Activated CD4-positive, alpha-beta T cell treated with anti-CD3 and anti-CD28 coated beads, Interleukin-2, amount 10 ng/mL, durations not matched to agents 7 days and 5 days (primary cell): Measurements from ENCODE around the gene FGF16. TPM values are rescaled to one million over a fixed set of nuclear protein-coding genes. Genes with fewer than 3 reads are reported as not detected.
"Not testable (repeated sequence)": the region's sequence is repeated elsewhere in the genome, so short reads cannot be mapped to it uniquely, and the experiment has no call there.

Experiments used
- CTCF ChIA-PET: fragments of 350-600 bp; sonication (Branson Sonifier 250); formaldehyde crosslinking; loops from one replicate; lab custom pipeline; 2021; ENCODE audit warnings: antibody characterized with exemption; lab: Charles Lee
- POLR2A ChIA-PET: fragments of 350-600 bp; sonication (Branson Sonifier 250); formaldehyde crosslinking; loops from one replicate; lab custom pipeline; 2021; ENCODE audit warnings: antibody characterized with exemption; lab: Charles Lee
- DNase-seq: peaks from one replicate; pipeline ENCODE4 v3.0.0-alpha.2; 2020
- H3K27ac Mint-ChIP-seq: one replicate; pipeline ENCODE4 v1.8.0; 2021; ENCODE audit warnings: mild to moderate bottlenecking, moderate library complexity, mixed read lengths
- H3K27me3 Mint-ChIP-seq: one replicate; pipeline ENCODE4 v1.8.0; 2021; ENCODE audit warnings: mixed read lengths
- H3K36me3 Mint-ChIP-seq: one replicate; pipeline ENCODE4 v1.8.0; 2021; ENCODE audit warnings: low read depth, mixed read lengths
- H3K4me1 Mint-ChIP-seq: one replicate; pipeline ENCODE4 v1.8.0; 2021; ENCODE audit warnings: mixed read lengths
- H3K4me3 Mint-ChIP-seq: one replicate; pipeline ENCODE4 v1.8.0; 2021; ENCODE audit warnings: mild to moderate bottlenecking, moderate library complexity, mixed read lengths
- H3K9me3 Mint-ChIP-seq: one replicate; pipeline ENCODE4 v1.8.0; 2021; ENCODE audit warnings: mixed read lengths
- total RNA-seq, 2 experiments: library from RNA; stranded (reverse); gene quantifications; one replicate each; pipeline ENCODE4 v1.2.3, GENCODE V29; 2021

Gene FGF16
- not detected for total RNA-seq

DNA sequence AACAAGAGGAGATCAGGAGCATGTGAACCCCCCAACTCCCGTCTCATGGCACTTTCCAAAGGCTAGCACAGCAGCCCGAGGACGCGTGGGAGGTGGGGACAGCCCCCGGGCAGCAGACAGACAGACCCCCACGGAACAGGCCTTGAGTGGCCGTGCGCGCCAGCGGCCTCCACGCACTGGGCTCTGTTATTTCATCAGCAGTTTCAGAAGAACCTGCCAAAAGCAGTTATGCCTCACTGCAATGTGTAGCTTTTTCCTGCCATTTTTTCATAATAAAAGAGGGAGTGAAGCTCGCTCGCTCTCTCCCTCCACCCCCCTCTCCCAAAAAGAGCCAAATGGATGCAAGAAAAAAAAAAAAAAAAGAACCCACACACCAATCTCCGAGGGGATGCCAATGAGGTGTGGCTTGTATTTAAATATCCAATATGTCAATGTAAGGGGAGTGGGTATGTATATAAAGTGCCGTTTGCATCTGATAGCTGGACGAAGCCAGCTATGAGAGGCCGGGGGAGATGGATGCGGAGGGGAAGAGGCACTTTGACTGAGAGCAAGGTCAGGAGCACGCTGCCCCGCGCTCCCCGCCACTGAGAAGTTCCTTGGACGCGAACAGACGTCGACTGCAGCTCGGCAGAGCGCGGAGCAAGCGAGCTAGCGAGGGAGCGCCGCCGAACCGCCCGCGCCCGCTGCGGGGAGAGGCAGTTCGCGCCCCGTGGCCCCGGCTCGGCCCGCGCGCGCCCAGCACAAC lies at the start of gene FGF16:
FGF16 (plus strand) TSS at position 482 of the 745 bp plus-strand sequence. CDS start 286 bp downstream, outside the sequence.
- Mint-ChIP-seq H3K4me3 (peak within 1 kb of the TSS; percentile 61), H3K36me3 (no peaks in the 10 kb centered on the region), H3K4me1 (peaks cover 15% of the 10 kb centered on the region), H3K27ac (no peak within 1 kb of the TSS), H3K27me3 (peaks cover 18% of the 10 kb centered on the region), H3K9me3 (no peaks in the 10 kb centered on the region)
- ChIA-PET POLR2A (interaction anchor here (0.6 kb wide), 1 partner anchor 25 kb away, joined by 3 read pairs; no protein-coding TSS in a partner anchor), CTCF (interaction anchor here (0.5 to 1.4 kb wide), 3 partner anchors 294 to 679 kb away, joined by 4 to 5 read pairs (median 5); partner anchors contain the start of gene COX7B)
- peak; percentile 13 for DNase-seq

DNA sequence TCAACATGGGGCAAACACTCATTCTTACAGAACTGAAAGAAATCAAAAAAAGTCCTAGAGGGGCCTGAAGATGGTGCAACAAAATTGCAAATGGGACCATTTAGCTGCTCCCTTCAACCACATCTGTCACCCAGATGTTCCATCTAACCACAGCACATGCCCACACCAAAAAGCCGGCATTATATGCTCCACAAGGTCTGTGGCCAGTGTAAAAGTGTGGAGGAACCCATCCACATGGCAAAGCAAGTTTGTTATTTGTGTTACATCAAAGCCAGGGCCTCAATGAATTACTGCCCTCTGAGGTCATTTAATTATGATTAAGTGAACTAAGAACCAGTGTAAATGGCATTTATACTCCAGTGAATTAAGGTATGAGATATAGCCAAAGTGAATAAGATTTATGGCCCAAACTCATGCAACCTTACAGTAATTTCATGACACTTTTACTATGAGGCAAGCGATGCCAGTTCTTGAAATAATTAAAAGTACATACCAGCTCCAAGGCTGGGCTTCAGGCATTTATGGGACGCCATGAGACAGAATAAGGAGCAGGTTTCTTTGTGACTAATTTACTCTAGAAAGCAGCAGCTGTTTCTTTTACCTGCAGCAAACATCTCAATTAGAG lies 48.7 kb upstream of the FGF16 start:
- DNase-seq, result no peak
- Mint-ChIP-seq H3K36me3 (no peaks in the 10 kb centered on the region), H3K27ac (no peak overlapping the region), H3K9me3 (no peaks in the 10 kb centered on the region), H3K4me3 (no peak overlapping the region), H3K27me3 (no peaks in the 10 kb centered on the region), H3K4me1 (no peaks in the 10 kb centered on the region)
- ChIA-PET CTCF (no interaction called here), POLR2A (no interaction called here)

DNA sequence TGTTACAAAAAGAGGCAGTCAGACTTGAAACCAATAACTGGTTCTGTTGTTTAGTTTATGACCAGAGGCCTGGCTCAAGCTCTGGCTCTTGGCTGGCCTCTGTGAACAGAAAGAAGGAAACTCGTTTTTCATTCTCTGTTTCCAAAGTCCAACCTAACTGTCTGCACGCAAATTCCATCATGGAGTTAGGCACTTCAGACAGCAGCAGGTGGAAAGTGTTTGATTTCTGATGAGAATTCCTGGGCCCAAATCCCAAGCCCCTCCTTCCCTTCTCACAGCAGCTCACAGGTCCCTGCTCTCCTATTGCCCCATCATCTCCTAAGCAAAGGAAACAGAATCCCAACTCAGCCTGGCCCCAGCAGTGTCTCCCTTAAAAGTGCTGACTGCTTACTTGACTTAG lies 42.8 kb upstream of the FGF16 start:
- Mint-ChIP-seq H3K4me3 (no peak overlapping the region), H3K36me3 (no peaks in the 10 kb centered on the region), H3K9me3 (no peaks in the 10 kb centered on the region), H3K27ac (no peak overlapping the region), H3K27me3 (no peaks in the 10 kb centered on the region), H3K4me1 (no peaks in the 10 kb centered on the region)
- ChIA-PET CTCF (no interaction called here), POLR2A (no interaction called here)
- no peak for DNase-seq

- H3K36me3 Mint-ChIP-seq, H3K9me3 Mint-ChIP-seq, H3K27ac Mint-ChIP-seq, H3K27me3 Mint-ChIP-seq, POLR2A ChIA-PET, H3K4me3 Mint-ChIP-seq, H3K4me1 Mint-ChIP-seq, DNase-seq: not testable (repeated sequence)
- CTCF ChIA-PET, result interaction anchor here (1.2 kb wide), 1 partner anchor 17 kb away, joined by 3 read pairs; no protein-coding TSS in a partner anchor
These were observed 39.4 kb upstream of the FGF16 start for GRCh38 chrX:77407821-77408220.

DNA sequence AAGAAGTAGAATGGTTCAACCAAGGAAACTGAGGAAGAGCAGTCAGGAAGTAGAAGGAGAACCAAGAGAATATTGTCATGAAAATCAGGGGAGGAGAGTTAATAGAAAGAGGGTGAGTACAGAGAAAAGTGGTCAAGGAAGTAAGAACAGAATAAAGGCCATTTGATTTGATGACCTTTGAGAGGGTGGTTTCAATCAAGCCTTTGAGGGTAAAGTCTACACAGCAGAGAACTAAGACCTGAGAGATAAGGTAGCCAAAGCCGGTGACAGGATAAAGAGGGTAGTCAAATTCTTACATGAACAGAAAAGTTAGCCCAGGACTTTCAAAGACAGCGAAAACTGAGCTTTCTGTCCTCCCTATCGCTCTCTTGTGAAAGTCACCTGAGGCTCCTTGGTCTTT lies 34.6 kb upstream of the FGF16 start:
- CTCF ChIA-PET, result no interaction called here
- peaks cover 4% of the 10 kb centered on the region for H3K9me3 Mint-ChIP-seq

GRCh38 chrX:77415161-77415560 lies 32.0 kb upstream of the FGF16 start:
- H3K4me3 Mint-ChIP-seq, result no peak overlapping the region
- H3K27me3 Mint-ChIP-seq, result no peaks in the 10 kb centered on the region
- peaks cover 4% of the 10 kb centered on the region for H3K9me3 Mint-ChIP-seq

More for the DNA sequence above, 34.6 kb upstream of the FGF16 start:
- no peak overlapping the region for H3K27ac Mint-ChIP-seq
- H3K36me3 Mint-ChIP-seq, result no peaks in the 10 kb centered on the region
- no peak overlapping the region for H3K4me3 Mint-ChIP-seq
- no peak for DNase-seq
- POLR2A ChIA-PET, result no interaction called here
- H3K4me1 Mint-ChIP-seq, result no peaks in the 10 kb centered on the region
- H3K27me3 Mint-ChIP-seq, result no peaks in the 10 kb centered on the region

DNA sequence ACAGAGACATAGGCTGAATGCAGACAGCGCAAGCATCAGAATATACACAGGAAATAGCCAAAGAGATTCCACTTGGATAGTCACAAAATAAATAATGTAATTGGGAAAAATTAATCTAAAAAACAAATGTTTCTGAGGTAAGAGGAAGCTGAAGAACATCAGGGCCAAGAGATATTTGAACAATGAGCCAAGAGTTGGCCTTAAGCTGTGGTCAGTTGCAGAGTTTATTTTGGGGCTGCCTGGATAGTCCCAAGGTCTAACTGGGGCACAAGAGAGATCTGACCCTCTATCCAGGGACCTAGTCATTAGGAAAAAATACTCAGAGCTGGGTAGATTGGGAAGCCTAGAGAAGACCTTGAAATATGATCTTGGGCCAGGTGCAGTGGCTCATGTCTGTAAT lies 31.3 kb upstream of the FGF16 start:
- H3K36me3 Mint-ChIP-seq, result no peaks in the 10 kb centered on the region
- H3K4me3 Mint-ChIP-seq, result no peak overlapping the region
- H3K9me3 Mint-ChIP-seq, result no peaks in the 10 kb centered on the region
- H3K27me3 Mint-ChIP-seq, result no peaks in the 10 kb centered on the region
- POLR2A ChIA-PET, result no interaction called here
- DNase-seq, result no peak
- H3K4me1 Mint-ChIP-seq, result no peaks in the 10 kb centered on the region
- CTCF ChIA-PET, result no interaction called here
- H3K27ac Mint-ChIP-seq, result no peak overlapping the region

More at GRCh38 chrX:77415161-77415560, 32.0 kb upstream of the FGF16 start:
- DNase-seq, result no peak
- ChIA-PET CTCF (no interaction called here), POLR2A (no interaction called here)
- Mint-ChIP-seq H3K36me3 (no peaks in the 10 kb centered on the region), H3K4me1 (no peaks in the 10 kb centered on the region), H3K27ac (no peak overlapping the region)

GRCh38 chrX:77422891-77423648 lies 24.1 kb upstream of the FGF16 start:
- POLR2A ChIA-PET, result interaction anchor here (0.6 kb wide), 1 partner anchor 24 kb away, joined by 3 read pairs; the partner anchor contains the start of gene FGF16
- CTCF ChIA-PET, result no interaction called here
- DNase-seq, result no peak
- H3K27me3 Mint-ChIP-seq, result no peaks in the 10 kb centered on the region
- no peaks in the 10 kb centered on the region for H3K4me1 Mint-ChIP-seq
- H3K27ac Mint-ChIP-seq, result no peak overlapping the region
- no peak overlapping the region for H3K4me3 Mint-ChIP-seq
- no peaks in the 10 kb centered on the region for H3K36me3 Mint-ChIP-seq
- no peaks in the 10 kb centered on the region for H3K9me3 Mint-ChIP-seq

DNA sequence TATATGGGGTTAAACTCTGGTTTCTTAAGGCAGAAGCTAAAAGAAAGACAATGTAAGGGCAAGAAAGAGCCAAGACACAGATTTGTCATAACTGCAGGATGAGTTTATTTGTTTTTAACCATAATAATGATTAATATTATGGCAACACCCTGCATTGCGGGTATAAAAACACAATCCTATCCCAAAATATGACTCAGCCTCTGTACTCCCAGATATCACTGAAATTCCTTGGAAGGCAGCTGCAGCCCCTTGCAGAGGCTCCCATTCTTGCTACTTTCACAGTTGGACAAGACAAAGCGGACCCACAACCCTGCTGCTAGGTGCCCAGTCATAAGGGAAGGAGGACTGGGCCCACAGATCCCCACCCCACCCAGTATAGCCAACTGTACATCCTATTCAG lies 20.4 kb upstream of the FGF16 start:
- Mint-ChIP-seq H3K27me3 (no peaks in the 10 kb centered on the region), H3K4me3 (no peak overlapping the region), H3K4me1 (no peaks in the 10 kb centered on the region), H3K27ac (no peak overlapping the region), H3K9me3 (no peaks in the 10 kb centered on the region), H3K36me3 (no peaks in the 10 kb centered on the region)
- DNase-seq, result no peak
- ChIA-PET POLR2A (no interaction called here), CTCF (no interaction called here)

DNA sequence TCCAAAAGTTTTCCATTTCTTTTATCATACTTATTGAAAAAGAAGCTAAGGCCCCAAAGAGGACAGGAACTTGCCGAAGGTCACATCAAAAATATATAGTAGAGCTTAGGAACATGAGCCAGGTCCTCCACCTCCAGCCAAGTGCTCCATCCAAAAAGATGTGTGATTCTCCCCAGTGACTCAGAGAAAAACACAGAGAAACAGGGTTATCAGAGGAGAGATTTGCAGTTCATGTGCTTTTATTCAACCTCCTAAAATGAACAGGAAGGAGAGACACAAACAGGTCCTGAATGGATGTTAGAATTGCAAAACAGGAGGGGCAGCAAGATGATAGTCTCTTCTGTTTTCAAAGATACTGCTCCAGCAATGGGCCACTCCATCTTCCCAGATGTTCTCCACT lies 19.6 kb upstream of the FGF16 start:
- H3K36me3 Mint-ChIP-seq, result no peaks in the 10 kb centered on the region

GRCh38 chrX:77428551-77428950 lies 18.6 kb upstream of the FGF16 start:
- Mint-ChIP-seq H3K27me3 (no peaks in the 10 kb centered on the region), H3K4me1 (no peaks in the 10 kb centered on the region), H3K9me3 (no peaks in the 10 kb centered on the region), H3K36me3 (no peaks in the 10 kb centered on the region), H3K4me3 (no peak overlapping the region), H3K27ac (no peak overlapping the region)
- DNase-seq, result no peak
- ChIA-PET POLR2A (no interaction called here), CTCF (no interaction called here)

More for the DNA sequence above, 19.6 kb upstream of the FGF16 start:
- no peak overlapping the region for H3K4me3 Mint-ChIP-seq
- H3K27ac Mint-ChIP-seq, result no peak overlapping the region
- no peak for DNase-seq
- ChIA-PET CTCF (no interaction called here), POLR2A (no interaction called here)
- H3K9me3 Mint-ChIP-seq, result no peaks in the 10 kb centered on the region
- H3K27me3 Mint-ChIP-seq, result no peaks in the 10 kb centered on the region
- H3K4me1 Mint-ChIP-seq, result no peaks in the 10 kb centered on the region

- Mint-ChIP-seq H3K36me3 (no peaks in the 10 kb centered on the region), H3K4me3 (no peak overlapping the region), H3K27ac (no peak overlapping the region), H3K9me3 (no peaks in the 10 kb centered on the region), H3K4me1 (no peaks in the 10 kb centered on the region), H3K27me3 (no peaks in the 10 kb centered on the region)
- ChIA-PET POLR2A (no interaction called here), CTCF (no interaction called here)
- DNase-seq, result no peak
These were observed 16.0 kb upstream of the FGF16 start for GRCh38 chrX:77431227-77431626.

DNA sequence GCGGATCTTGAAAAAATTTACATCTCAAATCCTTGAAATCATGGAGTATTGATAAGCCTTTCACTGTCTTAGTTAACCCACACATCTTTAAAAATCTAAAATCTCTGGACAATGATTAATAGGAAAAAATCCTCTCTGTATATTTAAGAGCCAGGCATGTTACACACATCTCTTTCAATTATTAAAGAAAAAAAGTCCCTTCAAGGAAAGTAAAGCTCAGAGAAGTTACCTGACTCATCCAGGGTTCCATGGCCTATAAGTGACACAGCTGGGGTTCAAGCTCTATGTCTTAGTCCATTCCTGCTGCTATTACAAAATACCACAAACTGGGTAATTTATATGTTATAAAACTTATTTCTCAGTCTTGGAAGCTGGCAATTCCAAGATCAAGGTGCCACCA lies 14.2 kb upstream of the FGF16 start:
- Mint-ChIP-seq H3K27me3 (no peaks in the 10 kb centered on the region), H3K4me1 (no peaks in the 10 kb centered on the region), H3K9me3 (no peaks in the 10 kb centered on the region), H3K27ac (no peak overlapping the region), H3K36me3 (no peaks in the 10 kb centered on the region), H3K4me3 (no peak overlapping the region)
- DNase-seq, result no peak
- ChIA-PET CTCF (no interaction called here), POLR2A (no interaction called here)
